Omental fat pad (tissue), 4 donors: ENCODE measurements around the gene SRRM5. TPM values are rescaled to one million over a fixed set of nuclear protein-coding genes. Genes with fewer than 3 reads are reported as not detected.

ENCODE experiments used
- ATAC-seq: fragments of 150-250 bp; one replicate; pipeline ENCODE4 v1.9.1; 2016; ENCODE audit warnings: mild to moderate bottlenecking, moderate library complexity; ENCODE audit not compliant: low FRiP score
- DNase-seq: peaks from one replicate; pipeline ENCODE4 v3.0.0-alpha.2; 2019; ENCODE audit warnings: low spot score
- total RNA-seq, 4 donors: library from RNA; depleted of rRNA; stranded (reverse); fragments of >200 nt; gene quantifications; one replicate each; pipeline ENCODE4 v1.1.0, GENCODE V29; 2016
- TF ChIP-seq, protein P1 (sequence below), 3 donors: fragments of 450-650 bp; IDR thresholded peaks; one replicate each; pipeline ENCODE4 v1.5.1; 2016 to 2017; ENCODE audit warnings: antibody characterized with exemption in 3 of 3, mild to moderate bottlenecking in 3 of 3, moderate library complexity in 2 of 3

SRRM5 gene
- total RNA-seq, 4 donors from 2014 or later: 0.12 to 0.46 (median 0.38) TPM; not detected in 1

DNA sequence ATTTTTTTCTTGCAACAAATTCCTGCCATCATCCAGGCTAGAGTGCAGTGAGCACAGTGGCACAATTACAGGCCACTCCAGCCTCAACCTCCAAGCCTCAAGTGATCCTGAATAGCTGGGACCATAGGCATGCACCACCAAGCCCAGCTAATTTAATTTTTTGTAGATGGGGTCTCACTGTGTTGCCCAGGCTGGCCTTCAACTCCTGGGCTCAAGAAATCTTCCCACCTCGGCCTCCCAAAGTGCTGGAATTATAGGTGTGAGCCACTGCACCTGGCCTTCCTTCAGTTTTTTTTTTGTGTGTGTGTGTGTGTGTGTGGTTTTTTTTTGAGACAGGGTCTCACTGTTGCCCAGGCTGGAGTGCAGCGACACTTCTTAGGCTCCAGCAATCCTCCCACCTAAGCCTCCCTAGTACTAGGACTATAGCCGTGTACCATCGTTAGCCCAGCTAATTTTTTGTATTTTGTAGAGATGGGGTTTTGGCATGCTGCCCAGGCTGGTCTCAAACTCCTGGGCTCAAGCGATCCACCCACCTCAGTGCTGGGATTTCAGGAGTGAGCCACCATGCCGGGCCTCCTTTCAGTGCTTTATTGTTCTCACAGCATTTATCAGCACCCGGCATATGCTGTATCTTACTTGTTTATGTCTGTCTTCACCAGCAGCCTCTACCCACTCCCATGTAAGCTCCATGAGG, 5.9 kb upstream of the SRRM5 start:
- TF ChIP-seq, protein P1, sequence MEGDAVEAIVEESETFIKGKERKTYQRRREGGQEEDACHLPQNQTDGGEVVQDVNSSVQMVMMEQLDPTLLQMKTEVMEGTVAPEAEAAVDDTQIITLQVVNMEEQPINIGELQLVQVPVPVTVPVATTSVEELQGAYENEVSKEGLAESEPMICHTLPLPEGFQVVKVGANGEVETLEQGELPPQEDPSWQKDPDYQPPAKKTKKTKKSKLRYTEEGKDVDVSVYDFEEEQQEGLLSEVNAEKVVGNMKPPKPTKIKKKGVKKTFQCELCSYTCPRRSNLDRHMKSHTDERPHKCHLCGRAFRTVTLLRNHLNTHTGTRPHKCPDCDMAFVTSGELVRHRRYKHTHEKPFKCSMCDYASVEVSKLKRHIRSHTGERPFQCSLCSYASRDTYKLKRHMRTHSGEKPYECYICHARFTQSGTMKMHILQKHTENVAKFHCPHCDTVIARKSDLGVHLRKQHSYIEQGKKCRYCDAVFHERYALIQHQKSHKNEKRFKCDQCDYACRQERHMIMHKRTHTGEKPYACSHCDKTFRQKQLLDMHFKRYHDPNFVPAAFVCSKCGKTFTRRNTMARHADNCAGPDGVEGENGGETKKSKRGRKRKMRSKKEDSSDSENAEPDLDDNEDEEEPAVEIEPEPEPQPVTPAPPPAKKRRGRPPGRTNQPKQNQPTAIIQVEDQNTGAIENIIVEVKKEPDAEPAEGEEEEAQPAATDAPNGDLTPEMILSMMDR (IDR thresholded peaks at IDR 0.05): no peak
- ATAC-seq (no peak), DNase-seq (no peak)

DNA sequence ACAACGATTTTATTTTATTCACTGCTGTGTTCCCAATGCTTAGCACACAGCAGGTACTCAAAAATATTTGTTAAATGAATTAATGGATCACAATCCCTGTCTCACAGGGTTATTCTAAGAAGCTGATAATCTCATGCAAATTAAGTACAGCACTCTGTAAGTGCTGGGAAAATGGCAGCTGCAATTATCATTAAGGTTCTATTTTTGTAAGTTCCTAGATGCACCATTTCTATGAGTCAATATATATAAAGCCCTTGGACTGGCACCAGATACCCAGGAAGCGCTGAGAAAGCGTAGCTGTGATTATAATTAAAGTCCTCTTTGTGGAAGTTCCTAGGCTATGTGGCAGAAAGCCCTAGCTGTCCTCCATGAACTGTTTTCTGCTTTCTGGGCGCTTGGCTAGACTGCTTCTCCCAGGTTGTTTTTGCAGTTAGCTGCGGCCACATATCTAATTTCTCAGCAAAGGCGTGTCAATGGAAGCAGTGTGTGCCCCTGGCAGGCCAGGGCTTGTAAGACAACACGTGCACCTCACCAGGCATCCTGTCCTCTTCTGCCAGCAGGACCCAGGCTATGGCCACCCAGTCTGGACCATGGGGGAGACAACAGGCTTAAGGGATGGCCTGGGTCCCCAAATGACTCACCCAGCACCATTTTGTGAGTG, 5.2 kb upstream of the SRRM5 start:
- no peak for ATAC-seq
- no peak for DNase-seq
- TF ChIP-seq, protein P1 (IDR thresholded peaks at IDR 0.05): no peak

DNA sequence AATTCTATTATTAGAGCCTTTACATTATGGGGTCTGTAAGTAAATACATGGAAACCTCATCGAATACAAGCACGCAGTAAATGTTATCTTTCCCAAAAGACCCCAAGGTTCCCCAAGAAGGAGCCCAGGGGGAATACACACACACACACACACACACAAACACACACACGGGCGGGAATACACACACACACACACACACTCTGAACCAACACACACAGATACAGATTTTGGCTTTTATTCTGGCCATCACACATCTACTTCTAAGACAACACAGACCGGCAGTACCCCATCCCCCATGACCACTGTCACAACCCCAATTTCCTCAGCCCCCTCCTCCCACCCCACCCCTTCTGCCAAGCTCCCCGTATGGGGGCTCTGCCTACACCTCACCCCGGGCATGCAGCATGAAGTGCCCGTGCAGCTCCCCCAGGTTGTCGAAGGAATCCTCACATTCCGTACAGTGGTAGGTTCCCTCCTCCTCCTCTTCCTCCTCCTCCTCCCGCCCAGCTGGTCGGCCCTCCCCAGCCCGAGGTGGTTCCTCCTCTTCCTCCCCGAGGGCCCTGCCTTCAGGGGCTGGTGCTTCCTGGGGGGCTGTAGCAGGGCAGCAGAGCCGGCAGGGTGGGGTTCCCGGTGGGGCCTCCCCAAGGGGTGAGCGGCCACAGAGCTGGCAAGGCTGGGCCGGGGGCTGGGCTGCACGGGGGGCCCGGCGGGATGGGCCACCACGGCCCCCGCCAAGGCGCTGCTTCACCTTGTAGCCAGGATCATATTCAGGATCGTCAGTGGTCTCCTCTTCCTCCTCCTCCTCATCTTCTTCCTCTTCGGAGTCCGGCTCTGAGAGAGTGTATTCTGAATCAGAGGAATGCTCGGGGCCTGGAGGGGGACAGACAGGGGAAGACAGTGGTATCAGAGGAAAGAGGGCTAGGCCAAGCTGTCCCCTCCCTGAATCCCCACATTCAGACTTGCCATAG, 4.4 kb upstream of the SRRM5 start:
- TF ChIP-seq, protein P1 (IDR thresholded peaks at IDR 0.05): no peak
- ATAC-seq (no peak), DNase-seq (no peak)

DNA sequence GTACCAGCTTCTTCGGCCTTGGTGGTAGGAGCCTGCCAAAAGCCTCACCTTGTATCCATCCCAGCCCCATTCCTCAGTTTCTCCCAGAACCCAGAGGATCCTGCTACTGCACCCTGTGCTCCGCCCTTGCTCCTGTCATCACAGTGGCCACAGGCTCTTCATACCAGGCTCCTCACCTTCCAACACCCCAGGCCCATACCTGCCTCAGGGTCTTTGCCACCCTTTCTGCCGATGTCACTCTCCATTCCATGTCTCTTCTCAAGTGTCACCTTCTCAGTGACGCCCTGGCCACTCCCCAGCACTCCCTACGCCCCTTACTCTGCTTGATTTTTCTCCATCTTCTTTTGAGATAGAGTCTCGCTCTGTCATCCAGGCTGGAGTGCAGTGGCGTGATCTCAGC, 2.0 kb upstream of the SRRM5 start:
- no peak for DNase-seq
- ATAC-seq: no peak
- TF ChIP-seq, protein P1 (IDR thresholded peaks at IDR 0.05): no peak

DNA sequence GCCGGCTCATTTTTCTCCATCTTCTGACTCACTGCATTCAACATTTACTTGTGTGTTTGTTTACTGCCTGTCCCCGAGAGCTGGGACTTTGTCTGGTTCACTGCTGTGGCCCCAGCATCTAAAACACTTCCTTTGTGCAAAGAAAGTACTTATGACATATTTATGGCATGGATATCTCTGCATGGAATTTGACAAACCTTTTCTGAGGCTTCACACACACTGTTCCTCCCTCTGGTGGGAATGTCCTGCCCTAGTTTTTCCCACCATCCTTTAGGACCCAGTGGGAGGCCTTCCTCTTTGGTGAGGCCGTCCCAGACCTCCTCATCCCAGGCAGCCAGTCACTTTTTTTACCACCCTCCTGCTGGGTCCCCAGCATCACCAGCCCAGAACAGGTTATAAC, 1.4 kb upstream of the SRRM5 start:
- ATAC-seq (no peak), DNase-seq (no peak)
- TF ChIP-seq, protein P1 (IDR thresholded peaks at IDR 0.05): no peak

DNA sequence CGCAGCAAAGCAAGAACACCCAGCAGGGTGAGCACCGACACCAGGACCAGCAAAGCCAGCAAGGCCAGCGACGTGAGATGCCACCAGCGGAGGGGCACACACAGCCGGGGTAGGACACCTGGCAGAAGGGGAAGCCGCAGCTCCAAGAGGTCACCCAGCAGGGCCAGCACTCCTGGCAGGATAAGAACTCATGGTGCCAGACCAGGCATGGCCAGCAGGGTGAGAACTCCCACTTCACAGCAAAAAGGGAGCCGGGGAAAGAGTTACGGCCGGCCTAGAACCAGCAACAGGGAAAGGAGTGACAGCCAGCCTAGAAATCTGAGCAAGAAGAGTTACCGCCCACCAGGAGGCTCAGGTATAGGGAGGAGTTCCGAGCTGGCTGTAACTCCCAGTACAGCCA, 486 bp downstream of the SRRM5 start:
- ATAC-seq (no peak), DNase-seq (no peak)
- TF ChIP-seq, protein P1 (IDR thresholded peaks at IDR 0.05): no peak
